ENCODE data around the gene EGFL8.

The EGFL8 gene

GRCh38 chr6:32194388-32194787 is 30.0 kb downstream of the EGFL8 start:
- no peaks in the 10 kb centered on the region for H3K9me3 Mint-ChIP-seq
- H3K36me3 Mint-ChIP-seq (ENCODE audit: insufficient read depth), result peaks cover 36% of the 10 kb centered on the region
- H3K27ac Mint-ChIP-seq, result peak overlapping the region in 1 of 2 donors; percentile 100
- no peak for ATAC-seq (replicated peaks)
- no peaks in the 10 kb centered on the region for H3K27me3 Mint-ChIP-seq
- no peak for DNase-seq
- H3K4me3 Mint-ChIP-seq, result peak overlapping the region; percentile 97 to 98
- peaks cover 50% of the 10 kb centered on the region in 2 donors for H3K4me1 Mint-ChIP-seq (ENCODE audit: low read depth in 2 of 2)

- peak overlapping the region; percentile 97 to 98 for H3K4me3 Mint-ChIP-seq
- peaks cover 0 to 2% of the 10 kb centered on the region in 2 donors for H3K27me3 Mint-ChIP-seq
- H3K36me3 Mint-ChIP-seq (ENCODE audit: insufficient read depth), result peaks cover 33% of the 10 kb centered on the region
- H3K9me3 Mint-ChIP-seq, result no peaks in the 10 kb centered on the region
- peaks cover 49 to 50% of the 10 kb centered on the region in 2 donors for H3K4me1 Mint-ChIP-seq (ENCODE audit: low read depth in 2 of 2)
- H3K27ac Mint-ChIP-seq, result peak overlapping the region; percentile 99 to 100
- DNase-seq, result peak in 1 of 3 experiments; percentile 42
- no peak for ATAC-seq (replicated peaks)
These were observed 30.6 kb downstream of the EGFL8 start for GRCh38 chr6:32194825-32195651.

GRCh38 chr6:32195652-32195901 is 31.2 kb downstream of the EGFL8 start:
- Mint-ChIP-seq H3K27me3 (peaks cover 0 to 7% of the 10 kb centered on the region in 2 donors), H3K4me1 (ENCODE audit: low read depth in 2 of 2) (peaks cover 45 to 47% of the 10 kb centered on the region in 2 donors), H3K36me3 (ENCODE audit: insufficient read depth) (peaks cover 27% of the 10 kb centered on the region), H3K27ac (peak overlapping the region; percentile 99 to 100), H3K4me3 (peak overlapping the region; percentile 97 to 98), H3K9me3 (no peaks in the 10 kb centered on the region)
- ATAC-seq (replicated peaks) (peak; percentile 76), DNase-seq (peak; percentile 97 to 100 (median 99))

GRCh38 chr6:32195902-32196681 is 31.7 kb downstream of the EGFL8 start:
- Mint-ChIP-seq H3K27me3 (peaks cover 0 to 12% of the 10 kb centered on the region in 2 donors), H3K9me3 (no peaks in the 10 kb centered on the region), H3K4me3 (peak overlapping the region; percentile 97 to 98), H3K27ac (peak overlapping the region; percentile 99 to 100), H3K4me1 (ENCODE audit: low read depth in 2 of 2) (peaks cover 44% of the 10 kb centered on the region in 2 donors), H3K36me3 (ENCODE audit: insufficient read depth) (peaks cover 27% of the 10 kb centered on the region)
- DNase-seq (peak; percentile 38 to 60 (median 43)), ATAC-seq (replicated peaks) (peak; percentile 82)

GRCh38 chr6:32196682-32197616 is 32.6 kb downstream of the EGFL8 start:
- Mint-ChIP-seq H3K36me3 (ENCODE audit: insufficient read depth) (peaks cover 19% of the 10 kb centered on the region), H3K4me3 (peak overlapping the region; percentile 97 to 98), H3K27me3 (peaks cover 0 to 17% of the 10 kb centered on the region in 2 donors), H3K4me1 (ENCODE audit: low read depth in 2 of 2) (peaks cover 35 to 36% of the 10 kb centered on the region in 2 donors), H3K27ac (peak overlapping the region; percentile 99 to 100), H3K9me3 (no peaks in the 10 kb centered on the region)
- DNase-seq (no peak), ATAC-seq (replicated peaks) (no peak)

- ATAC-seq (replicated peaks) (no peak), DNase-seq (no peak)
- peaks cover 0 to 17% of the 10 kb centered on the region in 2 donors for H3K27me3 Mint-ChIP-seq
- H3K27ac Mint-ChIP-seq, result no peak overlapping the region
- no peak overlapping the region for H3K4me3 Mint-ChIP-seq
- peaks cover 15% of the 10 kb centered on the region for H3K36me3 Mint-ChIP-seq (ENCODE audit: insufficient read depth)
- no peaks in the 10 kb centered on the region for H3K9me3 Mint-ChIP-seq
- peaks cover 27 to 31% of the 10 kb centered on the region in 2 donors for H3K4me1 Mint-ChIP-seq (ENCODE audit: low read depth in 2 of 2)
These were observed 33.9 kb downstream of the EGFL8 start for GRCh38 chr6:32198345-32198696.

- no peak overlapping the region for H3K4me3 Mint-ChIP-seq
- H3K27me3 Mint-ChIP-seq, result peaks cover 0 to 17% of the 10 kb centered on the region in 2 donors
- peaks cover 15% of the 10 kb centered on the region for H3K36me3 Mint-ChIP-seq (ENCODE audit: insufficient read depth)
- no peak for ATAC-seq (replicated peaks)
- no peaks in the 10 kb centered on the region for H3K9me3 Mint-ChIP-seq
- H3K27ac Mint-ChIP-seq, result peak overlapping the region in 1 of 2 donors; percentile 29
- H3K4me1 Mint-ChIP-seq (ENCODE audit: low read depth in 2 of 2), result peaks cover 22 to 25% of the 10 kb centered on the region in 2 donors
- DNase-seq, result no peak
These were observed 34.5 kb downstream of the EGFL8 start for GRCh38 chr6:32198866-32199265.

- H3K27ac Mint-ChIP-seq, result no peak overlapping the region
- ATAC-seq (replicated peaks) (no peak), DNase-seq (no peak)
- H3K9me3 Mint-ChIP-seq, result no peaks in the 10 kb centered on the region
- H3K4me1 Mint-ChIP-seq (ENCODE audit: low read depth in 2 of 2), result peaks cover 5 to 11% of the 10 kb centered on the region in 2 donors
- no peak overlapping the region for H3K4me3 Mint-ChIP-seq
- H3K27me3 Mint-ChIP-seq, result peaks cover 6 to 28% of the 10 kb centered on the region in 2 donors
- peaks cover 12% of the 10 kb centered on the region for H3K36me3 Mint-ChIP-seq (ENCODE audit: insufficient read depth)
These were observed 36.5 kb downstream of the EGFL8 start for GRCh38 chr6:32200711-32201475.

- H3K27me3 Mint-ChIP-seq, result peaks cover 6 to 28% of the 10 kb centered on the region in 2 donors
These were observed 37.8 kb downstream of the EGFL8 start for GRCh38 chr6:32202186-32202585.

DNA sequence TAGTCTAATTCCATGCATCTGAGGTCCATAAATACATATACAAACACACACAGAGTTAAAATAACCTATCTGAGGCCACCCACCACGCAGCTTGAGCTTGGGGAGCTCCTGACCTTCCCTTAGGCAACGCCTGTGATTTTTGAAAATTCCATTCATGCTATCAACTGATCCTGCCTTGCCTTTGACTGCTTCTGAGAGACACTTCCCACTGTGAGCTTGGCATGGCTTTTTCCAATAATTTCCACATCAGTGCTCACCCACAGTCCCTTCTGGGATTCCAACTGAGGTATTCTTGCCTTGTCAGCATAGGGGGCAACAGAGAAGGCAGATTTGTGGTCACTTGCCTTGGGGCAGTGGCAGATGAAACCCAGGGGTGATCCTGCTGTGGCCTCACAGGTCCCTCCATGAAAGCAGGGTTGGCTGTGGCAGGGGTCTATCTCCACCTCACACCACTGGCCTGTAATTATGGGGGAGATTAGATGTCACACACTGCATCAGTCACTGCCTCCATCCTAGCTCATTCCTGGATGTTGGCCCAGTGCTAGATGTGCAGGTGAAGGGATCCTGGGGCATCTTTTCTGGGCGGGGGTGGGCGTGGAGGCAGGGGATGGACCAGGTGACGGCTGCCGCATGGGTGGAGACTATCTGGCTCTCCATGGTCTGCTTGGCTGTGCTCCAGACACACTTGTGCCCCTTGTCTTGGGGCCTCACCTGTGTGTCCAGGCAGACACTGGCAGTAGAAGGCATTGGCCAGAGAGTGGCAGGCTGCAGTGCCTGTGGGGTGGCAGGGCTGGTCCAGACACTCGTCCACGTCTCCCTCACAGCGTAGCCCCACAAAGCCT is 39.3 kb downstream of the EGFL8 start:
- Mint-ChIP-seq H3K4me3 (no peak overlapping the region), H3K27me3 (peaks cover 6 to 28% of the 10 kb centered on the region in 2 donors), H3K9me3 (no peaks in the 10 kb centered on the region), H3K36me3 (ENCODE audit: insufficient read depth) (no peaks in the 10 kb centered on the region), H3K4me1 (ENCODE audit: low read depth in 2 of 2) (no peaks in the 10 kb centered on the region), H3K27ac (no peak overlapping the region)
- ATAC-seq (replicated peaks), result no peak
- DNase-seq, result no peak

More at GRCh38 chr6:32202186-32202585, 37.8 kb downstream of the EGFL8 start:
- Mint-ChIP-seq H3K4me1 (ENCODE audit: low read depth in 2 of 2) (peaks cover 0 to under 1% of the 10 kb centered on the region in 2 donors), H3K9me3 (no peaks in the 10 kb centered on the region), H3K27ac (no peak overlapping the region), H3K36me3 (ENCODE audit: insufficient read depth) (peaks cover 2% of the 10 kb centered on the region), H3K4me3 (no peak overlapping the region)
- DNase-seq (no peak), ATAC-seq (replicated peaks) (no peak)

DNA sequence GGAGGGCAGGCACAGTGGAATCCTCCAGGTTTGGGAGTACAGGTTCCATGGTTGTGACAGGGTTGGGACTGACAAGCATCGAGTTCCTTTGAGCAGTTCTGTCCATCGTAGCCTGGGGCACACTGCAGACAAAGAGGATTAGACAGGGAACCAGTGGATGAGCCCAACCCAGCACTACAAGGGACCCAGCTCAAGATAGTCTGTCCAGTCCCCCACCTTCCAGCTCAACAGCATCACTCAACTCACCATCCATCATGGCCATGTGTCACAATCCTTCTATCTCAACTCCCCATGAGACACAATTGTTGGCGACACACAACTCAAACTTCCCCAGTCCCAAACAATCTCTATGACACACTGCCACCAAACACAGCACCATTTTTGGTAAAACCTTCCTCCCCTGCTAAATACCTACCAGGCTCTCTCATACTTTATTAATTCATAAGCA is 39.9 kb downstream of the EGFL8 start:
- no peak for ATAC-seq (replicated peaks)
- Mint-ChIP-seq H3K4me3 (no peak overlapping the region), H3K36me3 (ENCODE audit: insufficient read depth) (no peaks in the 10 kb centered on the region), H3K4me1 (ENCODE audit: low read depth in 2 of 2) (no peaks in the 10 kb centered on the region), H3K27ac (no peak overlapping the region), H3K9me3 (no peaks in the 10 kb centered on the region), H3K27me3 (peaks cover 6 to 28% of the 10 kb centered on the region in 2 donors)
- no peak for DNase-seq

DNA sequence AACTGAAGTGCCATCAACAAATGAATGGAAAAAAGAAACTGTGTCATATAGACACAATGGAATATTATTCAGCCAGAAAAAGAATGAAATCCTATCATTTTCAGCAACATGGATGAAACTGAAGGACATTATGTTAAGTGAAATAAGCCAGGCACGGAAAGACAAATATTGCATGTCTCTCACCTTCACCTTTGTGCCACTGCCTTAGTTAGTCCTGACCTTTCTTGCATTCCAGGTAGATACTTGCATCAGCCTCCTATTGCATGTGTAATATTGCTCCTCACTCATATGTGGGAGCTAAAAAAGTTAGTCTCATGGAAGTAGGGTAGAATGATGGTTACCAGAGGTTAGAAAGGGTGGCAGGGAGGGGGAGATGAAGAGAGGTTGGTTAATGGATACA is 44.6 kb downstream of the EGFL8 start:
- DNase-seq (no peak), ATAC-seq (replicated peaks) (no peak)
- peaks cover 0 to 5% of the 10 kb centered on the region in 2 donors for H3K4me1 Mint-ChIP-seq (ENCODE audit: low read depth in 2 of 2)
- H3K9me3 Mint-ChIP-seq, result no peaks in the 10 kb centered on the region
- no peak overlapping the region for H3K27ac Mint-ChIP-seq
- no peak overlapping the region for H3K4me3 Mint-ChIP-seq
- H3K27me3 Mint-ChIP-seq, result peaks cover 6 to 10% of the 10 kb centered on the region in 2 donors
- no peaks in the 10 kb centered on the region for H3K36me3 Mint-ChIP-seq (ENCODE audit: insufficient read depth)
